Hypothalamus (tissue), 51 donors: ENCODE results near the gene KRTAP10-10.
"Not testable (repeated sequence)": the region's sequence is repeated elsewhere in the genome, so short reads cannot be mapped to it uniquely, and the experiment has no call there.

ENCODE experiments used
- DNase-seq, 51 donors: peaks; one replicate each; lab custom pipeline; 2025; lab: John Stamatoyannopoulos, UW

Gene KRTAP10-10

GRCh38 chr21:44637018-44637850 lies at the start of gene KRTAP10-10:
Gene KRTAP10-10 (plus strand): TSS chr21:44637356. CDS start chr21:44637418, 62 bp downstream.
- peak in 1 of 51 donors; percentile 34 for DNase-seq

- DNase-seq, result no peak
These were observed 48.1 kb upstream of the KRTAP10-10 start for GRCh38 chr21:44589094-44589493.

- no peak for DNase-seq
These were observed 47.4 kb upstream of the KRTAP10-10 start for GRCh38 chr21:44589586-44590305.

GRCh38 chr21:44590311-44590721 lies 46.8 kb upstream of the KRTAP10-10 start:
- no peak for DNase-seq

GRCh38 chr21:44590897-44591800 lies 46.0 kb upstream of the KRTAP10-10 start:
- DNase-seq, result not testable (repeated sequence)

- not testable (repeated sequence) for DNase-seq
These were observed 45.4 kb upstream of the KRTAP10-10 start for GRCh38 chr21:44591801-44592130.

GRCh38 chr21:44592446-44593311 lies 44.5 kb upstream of the KRTAP10-10 start, which contains the start of gene KRTAP10-6:
Gene KRTAP10-6 (minus strand): TSS chr21:44592505. CDS start chr21:44592484, 21 bp downstream.
- no peak for DNase-seq

- DNase-seq, result no peak
These were observed 43.4 kb upstream of the KRTAP10-10 start for GRCh38 chr21:44593598-44594405.

GRCh38 chr21:44594406-44594916 lies 42.7 kb upstream of the KRTAP10-10 start:
- no peak for DNase-seq

GRCh38 chr21:44595524-44595923 lies 41.6 kb upstream of the KRTAP10-10 start:
- no peak for DNase-seq

- DNase-seq, result no peak
These were observed 41.0 kb upstream of the KRTAP10-10 start for GRCh38 chr21:44596068-44596725.

- no peak for DNase-seq
These were observed 39.1 kb upstream of the KRTAP10-10 start for GRCh38 chr21:44598061-44598460.

- no peak for DNase-seq
These were observed 37.7 kb upstream of the KRTAP10-10 start for GRCh38 chr21:44599264-44600029.

GRCh38 chr21:44600118-44600978 lies 36.8 kb upstream of the KRTAP10-10 start, which contains the start of gene KRTAP10-7:
Gene KRTAP10-7 (plus strand): TSS chr21:44600597. CDS start chr21:44600622, 25 bp downstream.
- not testable (repeated sequence) for DNase-seq

GRCh38 chr21:44601091-44601490 lies 36.1 kb upstream of the KRTAP10-10 start:
- DNase-seq, result not testable (repeated sequence)
